Adrenal gland (tissue), 12 donors: ENCODE data around the gene SLC25A51. TPM values are rescaled to one million over a fixed set of nuclear protein-coding genes. Genes with fewer than 3 reads are reported as not detected.

Source experiments
- DNase-seq, 7 donors: peaks; one replicate each; pipeline ENCODE4 v3.0.0-alpha.2; 2019 to 2020
- H3K27ac ChIP-seq, 5 donors: fragments of 200-600 bp; sonication (generic) in 4 of 5; 1 replicate in 3 of 5; 2 replicates in 2 of 5; pipeline versions ENCODE4 v1.5.1 to v1.8.0; 2016 to 2020; ENCODE audit warnings: mild to moderate bottlenecking in 1 of 5
- H3K27me3 ChIP-seq: fragments of 200-600 bp; 2 replicates; pipeline ENCODE4 v1.8.0; 2021
- H3K36me3 ChIP-seq, 2 donors: fragments of 200-600 bp; replicated peaks in 1 of 2; 1 replicate in 1 of 2; 2 replicates in 1 of 2; pipeline versions ENCODE4 v1.5.1 to v1.8.0; 2018 to 2022
- H3K4me1 ChIP-seq, 2 donors: fragments of 200-600 bp; replicated peaks in 1 of 2; 1 replicate in 1 of 2; 2 replicates in 1 of 2; pipeline versions ENCODE4 v1.5.1 to v1.8.0; 2018 to 2021
- H3K4me3 ChIP-seq, 4 donors: fragments of 200-600 bp; sonication (generic) in 3 of 4; one replicate each; pipeline ENCODE4 v1.5.1; 2016 to 2018
- H3K9me3 ChIP-seq, 3 donors: fragments of 200-600 bp; sonication (generic) in 1 of 3; replicated peaks in 1 of 3; 1 replicate in 2 of 3; 2 replicates in 1 of 3; pipeline versions ENCODE4 v1.5.1 to v1.8.0; 2016 to 2021
- CTCF ChIP-seq, 6 experiments: fragments of 450-650 bp in 4 of 6; fragments of 200-600 bp in 2 of 6; sonication (generic) in 1 of 6; IDR thresholded peaks; 1 replicate in 5 of 6; 2 replicates in 1 of 6; pipeline versions ENCODE4 v1.5.1 to v1.8.0; 2016 to 2021; ENCODE audit warnings: antibody characterized with exemption in 6 of 6, mild to moderate bottlenecking in 2 of 6, moderate library complexity in 1 of 6
- POLR2A ChIP-seq, 2 donors: fragments of 450-650 bp; IDR thresholded peaks; one replicate each; pipeline ENCODE4 v1.6.1; 2017; ENCODE audit warnings: antibody characterized with exemption in 2 of 2, mild to moderate bottlenecking in 2 of 2, moderate library complexity in 1 of 2
- WGBS, 4 donors: extraction: QIAGEN DNeasy Blood & Tissue Kit in 2 of 4; methylation state at CpG; one replicate each; pipeline versions ENCODE4 v1.1.5 to v1.1.7; 2013 to 2017; 5-methylcytosine and 5-hydroxymethylcytosine counted together
- intact Hi-C, 2 donors: fragments of 100-400 bp; cut with DNase I; formaldehyde crosslinking; loops; one replicate each; pipeline versions ENCODE4 v1.14.1 to v1.15.0; 2022 to 2023
- polyA plus RNA-seq, 3 donors: library from polyadenylated mRNA; stranded (reverse); fragments of 200-250 nt in 2 of 3; fragments of 350-450 nt in 1 of 3; fragmentation: Illumina TruSeq in 1 of 3; extraction: RNeasy Lipid Tissue Mini Kit (QIAGEN cat#74804) in 1 of 3; gene quantifications; one replicate each; pipeline ENCODE4 v1.2.3, GENCODE V29; 2013 to 2014
- total RNA-seq, 9 donors: library from RNA; depleted of rRNA in 4 of 9; stranded (reverse); fragments of >200 nt in 4 of 9; fragments of 120-200 nt in 1 of 9; fragmentation: NEBNext Ultra II Directional in 1 of 9; extraction: Animal tissue kit (Norgen Biotek cat#: 25700) in 1 of 9; gene quantifications; one replicate each; pipeline versions ENCODE4 v1.1.0 to v1.2.4, GENCODE V29; 2013 to 2023
- donor health status: healthy with polysubstance abuse.
- donor health status: Bipolar disorder and iron deficiency.
- donor health status: DM: yes; HTN: yes; CAD: no.
- donor health status: DM: no; HTN: no; CAD: no.
- donor health status: DM: no; HTN: no; CAD: no.
- donor health status: DM: yes; HTN: yes; CAD: no.

The SLC25A51 gene
- total and polyA plus RNA-seq, 12 donors = 3.8 to 28.3 (median 20.7) TPM

GRCh38 chr9:37944671-37945481 lies 40.9 kb upstream of the SLC25A51 start:
- no peak for DNase-seq
- WGBS, 4 donors = 83 to 98% (median 94%) methylated on average over 1 to 9 of the region's 9 CpGs
- H3K36me3 ChIP-seq = no peaks in the 10 kb centered on the region
- peaks cover 8 to 10% of the 10 kb centered on the region in 2 donors for H3K4me1 ChIP-seq
- H3K27me3 ChIP-seq = no peaks in the 10 kb centered on the region
- intact Hi-C loops = no loop called here
- H3K4me3 ChIP-seq = no peak overlapping the region
- peak overlapping the region in 1 of 5 donors; percentile 40 for H3K27ac ChIP-seq
- TF ChIP-seq CTCF (IDR thresholded peaks at IDR 0.05) (no peak), POLR2A (IDR thresholded peaks at IDR 0.05) (no peak)
- H3K9me3 ChIP-seq = no peaks in the 10 kb centered on the region

- 77 to 93% (median 89%) methylated on average over 3 to 7 of the region's 7 CpGs for WGBS, 4 donors
Observed at GRCh38 chr9:37944266-37944650, 40.3 kb upstream of the SLC25A51 start.

GRCh38 chr9:37943345-37944265 lies 39.7 kb upstream of the SLC25A51 start:
- WGBS, 4 donors = 52 to 64% (median 55%) methylated on average over 10 to 12 of the region's 12 CpGs
- Histone ChIP-seq H3K9me3 (no peaks in the 10 kb centered on the region), H3K27ac (peak overlapping the region in 2 of 5 donors; percentile 17 to 40), H3K4me1 (peaks cover 8 to 19% of the 10 kb centered on the region in 2 donors), H3K27me3 (no peaks in the 10 kb centered on the region), H3K4me3 (no peak overlapping the region), H3K36me3 (no peaks in the 10 kb centered on the region)
- intact Hi-C loops = no loop called here
- DNase-seq = peak in 4 of 7 donors; percentile 43 to 63 (median 50)
- TF ChIP-seq POLR2A (IDR thresholded peaks at IDR 0.05) (no peak), CTCF (IDR thresholded peaks at IDR 0.05) (no peak)

More at GRCh38 chr9:37944266-37944650, 40.3 kb upstream of the SLC25A51 start:
- H3K4me1 ChIP-seq = peaks cover 8 to 13% of the 10 kb centered on the region in 2 donors
- no peak overlapping the region for H3K4me3 ChIP-seq
- H3K27me3 ChIP-seq = no peaks in the 10 kb centered on the region
- H3K27ac ChIP-seq = peak overlapping the region in 1 of 5 donors; percentile 40
- intact Hi-C loops = no loop called here
- no peaks in the 10 kb centered on the region for H3K9me3 ChIP-seq
- DNase-seq = no peak
- TF ChIP-seq CTCF (IDR thresholded peaks at IDR 0.05) (no peak), POLR2A (IDR thresholded peaks at IDR 0.05) (no peak)
- no peaks in the 10 kb centered on the region for H3K36me3 ChIP-seq
